ENCODE results near the gene NFIB. TPM values are rescaled to one million over a fixed set of nuclear protein-coding genes. Genes with fewer than 3 reads are reported as not detected.

The NFIB gene
- total and polyA plus RNA-seq, 2 donors (not counting 3 experiments of a cell fraction or from before 2014, with no cell fraction given), result 26.4 to 174 TPM

- H3K27me3 ChIP-seq (ENCODE audit: control insufficient read depth in 2 of 2, insufficient read depth in 2 of 2, low read length in 2 of 2), result no peaks in the 10 kb centered on the region
- H2AFZ ChIP-seq (ENCODE audit: low read depth, low read length), result no peak overlapping the region
- ChIA-PET POLR2A (no interaction called here), CTCF (interaction anchor here (1.6 kb wide), 1 partner anchor 659 kb away, joined by 4 read pairs; no protein-coding TSS in a partner anchor)
- BruUV-seq (replicated peaks), result no TSS peak
- no peak overlapping the region for H3K4me2 ChIP-seq (ENCODE audit: insufficient read depth, low read length)
- DNase-seq (ENCODE audit: low read depth, low spot score) (no peak), FAIRE-seq (no peak)
- intact Hi-C loops (cut with micrococcal nuclease), result no loop called here
- H3K9me1 ChIP-seq (replicated peaks; ENCODE audit: control insufficient read depth, extremely low read depth, insufficient read depth, low read length), result no peaks in the 10 kb centered on the region
- no peaks in the 10 kb centered on the region for H4K20me1 ChIP-seq (replicated peaks; ENCODE audit: control insufficient read depth, extremely low read depth, insufficient read depth, low read length)
- no peaks in the 10 kb centered on the region for H3K9me3 ChIP-seq (replicated peaks; ENCODE audit: control insufficient read depth, insufficient read depth, low read length)
- peaks cover 0 to 4% of the 10 kb centered on the region in 2 experiments for H3K36me3 ChIP-seq (ENCODE audit: control insufficient read depth in 2 of 2, extremely low read depth in 1 of 2, insufficient read depth in 2 of 2, low read length in 2 of 2)
- TF ChIP-seq FOS (IDR thresholded peaks at IDR 0.05; ENCODE audit: borderline replicate concordance, insufficient read depth, low read length) (no peak), EZH2 (IDR thresholded peaks at IDR 0.05; ENCODE audit: borderline replicate concordance, low read depth, low read length, severe bottlenecking) (no peak), GATA2 (IDR thresholded peaks at IDR 0.05; ENCODE audit: insufficient read depth, insufficient read length, low read depth, low read length) (no peak), MAX (IDR thresholded peaks at IDR 0.05; ENCODE audit: insufficient read depth, insufficient read length) (no peak)
- H3K27ac ChIP-seq (ENCODE audit: insufficient read depth, low read depth, low read length), result no peak overlapping the region
- no peaks in the 10 kb centered on the region for H3K79me2 ChIP-seq (ENCODE audit: control insufficient read depth, insufficient read depth, low read length)
- no peaks in the 10 kb centered on the region for H3K4me1 ChIP-seq (ENCODE audit: control insufficient read depth, extremely low read depth, insufficient read depth, low read length)
- dilution Hi-C loops (cut with MboI; ENCODE audit: extremely low pct_ligation_motif_present, low sequenced_read_pairs), result no loop called here
- no peak overlapping the region for H3K9ac ChIP-seq (replicated peaks; ENCODE audit: extremely low read depth, insufficient read depth, low read length)
- no peak overlapping the region for H3K4me3 ChIP-seq (replicated peaks in 1 of 3; ENCODE audit: insufficient read depth in 1 of 3, low read depth in 1 of 3, low read length in 3 of 3)
Observed at GRCh38 chr9:14086495-14086894, 227.4 kb downstream of the NFIB start.

- POLR2A ChIA-PET, result no interaction called here
- Histone ChIP-seq H3K4me3 (replicated peaks in 1 of 3; ENCODE audit: insufficient read depth in 1 of 3, low read depth in 1 of 3, low read length in 3 of 3) (no peak overlapping the region), H3K4me1 (ENCODE audit: control insufficient read depth, extremely low read depth, insufficient read depth, low read length) (no peaks in the 10 kb centered on the region), H2AFZ (ENCODE audit: low read depth, low read length) (no peak overlapping the region), H3K9me3 (replicated peaks; ENCODE audit: control insufficient read depth, insufficient read depth, low read length) (no peaks in the 10 kb centered on the region), H3K4me2 (ENCODE audit: insufficient read depth, low read length) (no peak overlapping the region), H3K79me2 (ENCODE audit: control insufficient read depth, insufficient read depth, low read length) (no peaks in the 10 kb centered on the region), H3K27ac (ENCODE audit: insufficient read depth, low read depth, low read length) (no peak overlapping the region), H3K9me1 (replicated peaks; ENCODE audit: control insufficient read depth, extremely low read depth, insufficient read depth, low read length) (no peaks in the 10 kb centered on the region), H4K20me1 (replicated peaks; ENCODE audit: control insufficient read depth, extremely low read depth, insufficient read depth, low read length) (no peaks in the 10 kb centered on the region), H3K36me3 (ENCODE audit: control insufficient read depth in 2 of 2, extremely low read depth in 1 of 2, insufficient read depth in 2 of 2, low read length in 2 of 2) (peaks cover 0 to 4% of the 10 kb centered on the region in 2 experiments), H3K9ac (replicated peaks; ENCODE audit: extremely low read depth, insufficient read depth, low read length) (no peak overlapping the region), H3K27me3 (ENCODE audit: control insufficient read depth in 2 of 2, insufficient read depth in 2 of 2, low read length in 2 of 2) (no peaks in the 10 kb centered on the region)
- CTCF ChIA-PET, result no interaction called here
- TF ChIP-seq POLR2AphosphoS5 (IDR thresholded peaks at IDR 0.05; ENCODE audit: insufficient read depth, low read depth, low read length), result no peak
- no peak for TF ChIP-seq GATA2 (IDR thresholded peaks at IDR 0.05; ENCODE audit: insufficient read depth, insufficient read length, low read depth, low read length)
- no peak for TF ChIP-seq JUN (IDR thresholded peaks at IDR 0.05; ENCODE audit: borderline replicate concordance, insufficient read depth, insufficient read length, low read depth)
- TF ChIP-seq MAX (IDR thresholded peaks at IDR 0.05; ENCODE audit: insufficient read depth, insufficient read length), result no peak
- TF ChIP-seq FOS (IDR thresholded peaks at IDR 0.05; ENCODE audit: borderline replicate concordance, insufficient read depth, low read length), result no peak
- TF ChIP-seq CTCF (IDR thresholded peaks at IDR 0.05; ENCODE audit: extremely low read depth in 1 of 2, insufficient read depth in 1 of 2, low read depth in 1 of 2, low read length in 2 of 2), result no peak
- no peak for TF ChIP-seq MYC (IDR thresholded peaks at IDR 0.05; ENCODE audit: low read depth, low read length)
- TF ChIP-seq POLR2A (IDR thresholded peaks at IDR 0.05; ENCODE audit: low read depth, low read length), result no peak
- TF ChIP-seq EZH2 (IDR thresholded peaks at IDR 0.05; ENCODE audit: borderline replicate concordance, low read depth, low read length, severe bottlenecking), result no peak
- DNase-seq (ENCODE audit: low read depth, low spot score) (no peak), FAIRE-seq (no peak)
- BruUV-seq (replicated peaks), result TSS peak; percentile 0
- intact Hi-C loops (cut with micrococcal nuclease) (no loop called here), dilution Hi-C loops (cut with MboI; ENCODE audit: extremely low pct_ligation_motif_present, low sequenced_read_pairs) (no loop called here)
Observed at GRCh38 chr9:14085810-14086209, 228.1 kb downstream of the NFIB start.

Data from endothelial cell of umbilical vein (primary cell).